ENCODE data around the gene NUP205. TPM values are rescaled to one million over a fixed set of nuclear protein-coding genes. Genes with fewer than 3 reads are reported as not detected.
A peak's percentile ranks its signal among the peaks of the same experiment; 100 is the strongest.

The NUP205 gene
- total RNA-seq, 6 experiments from 2014 or later = 12.3 to 20.8 (median 16.1) TPM

GRCh38 chr7:135681762-135682161, 124.0 kb downstream of the NUP205 start:
- DNase-seq (no peak), ATAC-seq (no peak)
- H3K4me1 ChIP-seq = peaks cover 0 to 8% (median 3%) of the 10 kb centered on the region in 4 donors
- H3K27ac ChIP-seq = no peak overlapping the region
- no peak for TF ChIP-seq POLR2A (IDR thresholded peaks at IDR 0.05)
- no peak for TF ChIP-seq CTCF (IDR thresholded peaks at IDR 0.05)
- WGBS (ENCODE audit: insufficient coverage, low coverage, low lambda C conversion rate, missing lambda C conversion rate) = 76% methylated on average over 4 of the region's 5 CpGs
- no peaks in the 10 kb centered on the region for H3K27me3 ChIP-seq
- no peak overlapping the region for H3K4me3 ChIP-seq
- intact Hi-C loops (cut with DNase I) = no loop called here
- no peaks in the 10 kb centered on the region for H3K36me3 ChIP-seq
- H3K9me3 ChIP-seq = no peaks in the 10 kb centered on the region

GRCh38 chr7:135682191-135682590, 124.5 kb downstream of the NUP205 start:
- intact Hi-C loops (cut with DNase I) = no loop called here
- WGBS (ENCODE audit: insufficient coverage, low coverage, low lambda C conversion rate, missing lambda C conversion rate) = no CpG with 5 or more reads among the region's 3 CpGs
- Histone ChIP-seq H3K4me3 (no peak overlapping the region), H3K36me3 (no peaks in the 10 kb centered on the region), H3K9me3 (no peaks in the 10 kb centered on the region), H3K4me1 (peaks cover 0 to 8% (median 3%) of the 10 kb centered on the region in 4 donors), H3K27ac (no peak overlapping the region), H3K27me3 (no peaks in the 10 kb centered on the region)
- DNase-seq (no peak), ATAC-seq (no peak)
- TF ChIP-seq POLR2A (IDR thresholded peaks at IDR 0.05) (no peak), CTCF (IDR thresholded peaks at IDR 0.05) (no peak)

- H3K27ac ChIP-seq = no peak overlapping the region
- no peaks in the 10 kb centered on the region for H3K27me3 ChIP-seq
- H3K36me3 ChIP-seq = no peaks in the 10 kb centered on the region
- intact Hi-C loops (cut with DNase I) = no loop called here
- no peak overlapping the region for H3K4me3 ChIP-seq
- WGBS (ENCODE audit: insufficient coverage, low coverage, low lambda C conversion rate, missing lambda C conversion rate) = 80% methylated on average over 2 of the region's 3 CpGs
- ATAC-seq (no peak), DNase-seq (no peak)
- H3K4me1 ChIP-seq = peaks cover 0 to 3% (median under 1%) of the 10 kb centered on the region in 4 donors
- TF ChIP-seq CTCF (IDR thresholded peaks at IDR 0.05) = no peak
- TF ChIP-seq POLR2A (IDR thresholded peaks at IDR 0.05) = no peak
- no peaks in the 10 kb centered on the region for H3K9me3 ChIP-seq
These were observed 125.9 kb downstream of the NUP205 start for GRCh38 chr7:135683609-135684008.

- WGBS (ENCODE audit: insufficient coverage, low coverage, low lambda C conversion rate, missing lambda C conversion rate) = 44% methylated on average over 2 of the region's 3 CpGs
These were observed 126.4 kb downstream of the NUP205 start for GRCh38 chr7:135684136-135684535.

GRCh38 chr7:135684699-135685098, 127.0 kb downstream of the NUP205 start:
- no peaks in the 10 kb centered on the region for H3K9me3 ChIP-seq
- no peak overlapping the region for H3K27ac ChIP-seq
- no peak for TF ChIP-seq POLR2A (IDR thresholded peaks at IDR 0.05)
- no peak for TF ChIP-seq CTCF (IDR thresholded peaks at IDR 0.05)
- H3K4me3 ChIP-seq = no peak overlapping the region
- 56% methylated on average over 4 of the region's 5 CpGs for WGBS (ENCODE audit: insufficient coverage, low coverage, low lambda C conversion rate, missing lambda C conversion rate)
- H3K36me3 ChIP-seq = no peaks in the 10 kb centered on the region
- H3K4me1 ChIP-seq = no peaks in the 10 kb centered on the region
- no peaks in the 10 kb centered on the region for H3K27me3 ChIP-seq
- intact Hi-C loops (cut with DNase I) = no loop called here
- no peak for DNase-seq
- ATAC-seq = peak in 3 of 4 donors; percentile 19 to 80 (median 61)

More at GRCh38 chr7:135684136-135684535, 126.4 kb downstream of the NUP205 start:
- H3K4me3 ChIP-seq = no peak overlapping the region
- H3K9me3 ChIP-seq = no peaks in the 10 kb centered on the region
- H3K27me3 ChIP-seq = no peaks in the 10 kb centered on the region
- H3K4me1 ChIP-seq = no peaks in the 10 kb centered on the region
- no peak for TF ChIP-seq POLR2A (IDR thresholded peaks at IDR 0.05)
- intact Hi-C loops (cut with DNase I) = no loop called here
- no peaks in the 10 kb centered on the region for H3K36me3 ChIP-seq
- ATAC-seq (peak in 3 of 4 donors; percentile 32 to 46 (median 43)), DNase-seq (no peak)
- no peak overlapping the region for H3K27ac ChIP-seq

Measured in right lobe of liver (tissue), 6 donors.